H9 (cell line): Measurements from ENCODE around the gene CCDC30. TPM values are rescaled to one million over a fixed set of nuclear protein-coding genes. Genes with fewer than 3 reads are reported as not detected.

Experiments
- DNase-seq: peaks from one replicate; pipeline ENCODE4 v3.0.0-alpha.2; 2017
- H2AFZ ChIP-seq: one replicate; pipeline ENCODE4 v1.6.1; 2013; ENCODE audit warnings: mild to moderate bottlenecking, low read length, control low read depth, moderate library complexity
- H2AK5ac ChIP-seq: 2 replicates; pipeline ENCODE4 v1.6.1; 2013; ENCODE audit warnings: low read length, control low read depth, mixed read lengths; ENCODE audit not compliant: insufficient read length
- H2BK120ac ChIP-seq: one replicate; pipeline ENCODE4 v1.6.1; 2013; ENCODE audit warnings: low read depth, mild to moderate bottlenecking, low read length, control low read depth, inconsistent platforms; ENCODE audit not compliant: poor library complexity, severe bottlenecking
- H2BK12ac ChIP-seq: 2 replicates; pipeline ENCODE4 v1.6.1; 2013; ENCODE audit warnings: low read length, control low read depth, mixed read lengths, low read depth; ENCODE audit not compliant: insufficient read length
- H2BK15ac ChIP-seq: 2 replicates; pipeline ENCODE4 v1.6.1; 2013; ENCODE audit warnings: low read depth, low read length, control low read depth
- H2BK20ac ChIP-seq: one replicate; pipeline ENCODE4 v1.6.1; 2013; ENCODE audit warnings: low read depth, mild to moderate bottlenecking, low read length, control low read depth, inconsistent platforms; ENCODE audit not compliant: poor library complexity, severe bottlenecking
- H2BK5ac ChIP-seq: 2 replicates; pipeline ENCODE4 v1.6.1; 2013; ENCODE audit warnings: low read length, control low read depth, mixed read lengths; ENCODE audit not compliant: insufficient read length
- H3K14ac ChIP-seq: 2 replicates; pipeline ENCODE4 v1.6.1; 2013; ENCODE audit warnings: low read length, control low read depth; ENCODE audit not compliant: insufficient read depth
- H3K18ac ChIP-seq: 2 replicates; pipeline ENCODE4 v1.6.1; 2013; ENCODE audit warnings: low read depth, mild to moderate bottlenecking, mixed read lengths, low read length, control low read depth; ENCODE audit not compliant: insufficient read length
- H3K23ac ChIP-seq: 2 replicates; pipeline ENCODE4 v1.6.1; 2013; ENCODE audit warnings: low read length, control low read depth, mixed read lengths, low read depth; ENCODE audit not compliant: insufficient read length
- H3K23me2 ChIP-seq: 2 replicates; pipeline ENCODE4 v1.6.1; 2013; ENCODE audit warnings: low read depth, mild to moderate bottlenecking, mixed read lengths, low read length, control low read depth; ENCODE audit not compliant: insufficient read length, poor library complexity, severe bottlenecking
- H3K27ac ChIP-seq: 2 replicates; pipeline ENCODE4 v1.5.1; 2013; ENCODE audit warnings: low read length, control low read depth, mixed read lengths, low read depth; ENCODE audit not compliant: insufficient read length
- H3K27me3 ChIP-seq: 2 replicates; pipeline ENCODE4 v1.6.1; 2013; ENCODE audit warnings: low read length, control low read depth, inconsistent platforms; ENCODE audit not compliant: insufficient read depth
- H3K4ac ChIP-seq: 2 replicates; pipeline ENCODE4 v1.6.1; 2013; ENCODE audit warnings: low read depth, mild to moderate bottlenecking, control low read depth, inconsistent platforms, low read length, moderate library complexity
- H3K4me1 ChIP-seq: 2 replicates; pipeline ENCODE4 v1.6.1; 2013; ENCODE audit warnings: low read length, control low read depth, inconsistent platforms; ENCODE audit not compliant: insufficient read depth
- H3K4me2 ChIP-seq: 2 replicates; pipeline ENCODE4 v1.6.1; 2013; ENCODE audit warnings: low read length, control low read depth, mixed read lengths; ENCODE audit not compliant: insufficient read length, insufficient read depth
- H3K56ac ChIP-seq: 2 replicates; pipeline ENCODE4 v1.6.1; 2013; ENCODE audit warnings: low read depth, mild to moderate bottlenecking, mixed read lengths, low read length, control low read depth; ENCODE audit not compliant: insufficient read length
- H3K79me1 ChIP-seq: 2 replicates; pipeline ENCODE4 v1.6.1; 2013; ENCODE audit warnings: low read depth, mild to moderate bottlenecking, moderate library complexity, low read length, control low read depth, inconsistent platforms; ENCODE audit not compliant: insufficient read depth, poor library complexity, severe bottlenecking
- H3K79me2 ChIP-seq: 2 replicates; pipeline ENCODE4 v1.6.1; 2013; ENCODE audit warnings: low read length, control low read depth, inconsistent platforms; ENCODE audit not compliant: insufficient read depth
- H3K9ac ChIP-seq: 2 replicates; pipeline ENCODE4 v1.6.1; 2013; ENCODE audit warnings: low read length, control low read depth, mixed read lengths; ENCODE audit not compliant: insufficient read length; ENCODE audit errors: extremely low read depth
- H3K9me3 ChIP-seq: one replicate; pipeline ENCODE4 v1.6.1; 2013; ENCODE audit warnings: low read depth, low read length, inconsistent platforms; ENCODE audit not compliant: control insufficient read depth
- H3T11ph ChIP-seq: one replicate; pipeline ENCODE4 v1.6.1; 2013; ENCODE audit warnings: mild to moderate bottlenecking, low read length, control low read depth, inconsistent platforms
- H4K20me1 ChIP-seq: one replicate; pipeline ENCODE4 v1.6.1; 2013; ENCODE audit not compliant: control insufficient read depth, insufficient read length, insufficient read depth
- H4K5ac ChIP-seq: 2 replicates; pipeline ENCODE4 v1.6.1; 2013; ENCODE audit warnings: low read depth, mild to moderate bottlenecking, mixed read lengths, low read length, control low read depth; ENCODE audit not compliant: insufficient read length
- H4K8ac ChIP-seq: replicated peaks from 2 replicates; pipeline ENCODE4 v1.6.1; 2013; ENCODE audit warnings: low read length, control low read depth, mixed read lengths, low read depth; ENCODE audit not compliant: insufficient read length
- H4K91ac ChIP-seq: 2 replicates; pipeline ENCODE4 v1.6.1; 2013; ENCODE audit warnings: low read depth, mild to moderate bottlenecking, moderate library complexity, mixed read lengths, low read length, control low read depth; ENCODE audit not compliant: insufficient read length
- H3K27ac Mint-ChIP-seq, 3 experiments: 2 replicates in 2 of 3; 3 replicates in 1 of 3; pipeline ENCODE4 v1.8.0; 2020 to 2021; ENCODE audit warnings: mixed read lengths in 3 of 3, mild to moderate bottlenecking in 1 of 3, moderate library complexity in 1 of 3
- H3K27me3 Mint-ChIP-seq: 2 replicates; pipeline ENCODE4 v1.8.0; 2021; ENCODE audit warnings: low read depth, mild to moderate bottlenecking, moderate library complexity, mixed read lengths
- H3K36me3 Mint-ChIP-seq, 3 experiments: 2 replicates in 2 of 3; 3 replicates in 1 of 3; pipeline ENCODE4 v1.8.0; 2020 to 2021; ENCODE audit warnings: low read depth in 3 of 3, mixed read lengths in 3 of 3; ENCODE audit not compliant: insufficient read depth in 1 of 3
- H3K4me1 Mint-ChIP-seq, 2 experiments: 2 replicates each; pipeline ENCODE4 v1.8.0; 2020; ENCODE audit warnings: mixed read lengths in 2 of 2
- H3K4me3 Mint-ChIP-seq, 2 experiments: 2 replicates in 1 of 2; 3 replicates in 1 of 2; pipeline ENCODE4 v1.8.0; 2020 to 2021; ENCODE audit warnings: mild to moderate bottlenecking in 2 of 2, mixed read lengths in 2 of 2, moderate library complexity in 1 of 2
- H3K9me3 Mint-ChIP-seq, 2 experiments: 2 replicates in 1 of 2; 3 replicates in 1 of 2; pipeline ENCODE4 v1.8.0; 2020; ENCODE audit warnings: mild to moderate bottlenecking in 2 of 2, mixed read lengths in 2 of 2, moderate library complexity in 1 of 2
- CTCF ChIP-seq: fragments of 200-600 bp; sonication (generic); conservative IDR thresholded peaks from 3 replicates; pipeline ENCODE4 v1.8.0; 2021; ENCODE audit warnings: antibody characterized with exemption, mild to moderate bottlenecking
- total RNA-seq: library from RNA; stranded (reverse); gene quantifications from 2 replicates; pipeline ENCODE4 v1.2.1, GENCODE V29; 2021

CCDC30 gene
- total RNA-seq, 1 experiment from 2014 or later: 1.8 TPM

GRCh38 chr1:42674214-42674613 is 211.1 kb downstream of the CCDC30 start:
- H3K4me3 Mint-ChIP-seq: no peak overlapping the region
- Histone ChIP-seq H3K4me1 (no peaks in the 10 kb centered on the region), H3K9ac (no peak overlapping the region), H3K79me1 (no peaks in the 10 kb centered on the region), H3K56ac (no peak overlapping the region), H2BK5ac (no peak overlapping the region), H4K91ac (no peak overlapping the region), H2BK12ac (no peak overlapping the region), H3K27me3 (no peaks in the 10 kb centered on the region), H2BK120ac (no peak overlapping the region), H3K4me2 (no peak overlapping the region), H2AFZ (no peak overlapping the region), H3K4ac (no peak overlapping the region), H3K14ac (no peak overlapping the region), H3K79me2 (no peaks in the 10 kb centered on the region), H3K23ac (no peak overlapping the region), H4K20me1 (no peaks in the 10 kb centered on the region), H3K27ac (no peak overlapping the region), H2BK15ac (no peak overlapping the region), H2AK5ac (no peak overlapping the region), H4K8ac (no peak overlapping the region), H3K9me3 (no peaks in the 10 kb centered on the region), H3T11ph (no peak overlapping the region), H3K18ac (no peak overlapping the region), H3K23me2 (no peaks in the 10 kb centered on the region), H4K5ac (no peak overlapping the region), H2BK20ac (no peak overlapping the region)
- H3K27ac Mint-ChIP-seq: no peak overlapping the region
- no peak for DNase-seq
- H3K9me3 Mint-ChIP-seq: no peaks in the 10 kb centered on the region
- H3K4me1 Mint-ChIP-seq: no peaks in the 10 kb centered on the region
- H3K27me3 Mint-ChIP-seq: no peaks in the 10 kb centered on the region
- peaks cover 12 to 48% (median 35%) of the 10 kb centered on the region in 3 experiments; a peak in 6 of 7 replicates for H3K36me3 Mint-ChIP-seq
- TF ChIP-seq CTCF: no peak
